SU-DHL-6 (cell line): ENCODE measurements around the gene FBH1.
"Not testable (repeated sequence)": the region's sequence is repeated elsewhere in the genome, so short reads cannot be mapped to it uniquely, and the experiment has no call there.

Source experiments
- H2AFZ ChIP-seq: fragments of 200-600 bp; sonication (generic); 2 replicates; pipeline ENCODE4 v1.6.1; 2014; ENCODE audit warnings: low read depth, mild to moderate bottlenecking, moderate library complexity, mixed read lengths, antibody characterized with exemption, low read length; ENCODE audit not compliant: severe bottlenecking
- H3F3A ChIP-seq: fragments of 200-600 bp; shearing (Covaris generic); 2 replicates; pipeline ENCODE4 v1.6.0; 2016; ENCODE audit warnings: antibody characterized with exemption, mild to moderate bottlenecking; ENCODE audit not compliant: insufficient read depth
- H3K27ac ChIP-seq: fragments of 200-600 bp; sonication (generic); 2 replicates; pipeline ENCODE4 v1.5.1; 2016; ENCODE audit warnings: low read depth, mild to moderate bottlenecking, low read length, moderate library complexity, mixed read lengths
- H3K27me3 ChIP-seq: fragments of 200-600 bp; sonication (generic), shearing (Covaris generic); 2 replicates; pipeline ENCODE4 v1.6.0; 2014; ENCODE audit warnings: mild to moderate bottlenecking, low read length
- H3K36me3 ChIP-seq: fragments of 200-600 bp; sonication (generic); 2 replicates; pipeline ENCODE4 v1.6.1; 2014; ENCODE audit warnings: mild to moderate bottlenecking, low read length, mixed read lengths
- H3K4me2 ChIP-seq: fragments of 300-600, 200-600 bp; shearing (Covaris generic), sonication (generic); 2 replicates; pipeline ENCODE4 v1.6.0; 2014; ENCODE audit warnings: low read length, low read depth, mild to moderate bottlenecking; ENCODE audit not compliant: poor library complexity, severe bottlenecking
- H3K4me3 ChIP-seq: fragments of 200-600 bp; sonication (generic); 2 replicates; pipeline ENCODE4 v1.5.1; 2014; ENCODE audit warnings: antibody characterized with exemption, low read length, mild to moderate bottlenecking, mixed read lengths; ENCODE audit not compliant: insufficient read depth, poor library complexity, severe bottlenecking
- H3K79me2 ChIP-seq: fragments of 200-600 bp; sonication (generic); 2 replicates; pipeline ENCODE4 v1.6.1; 2014; ENCODE audit warnings: mild to moderate bottlenecking, low read length, moderate library complexity; ENCODE audit not compliant: insufficient read depth
- H3K9ac ChIP-seq: fragments of 200-600 bp; sonication (generic); 2 replicates; pipeline ENCODE4 v1.7.0; 2014; ENCODE audit warnings: mild to moderate bottlenecking, low read length
- H3K9me2 ChIP-seq: fragments of 200-600 bp; sonication (generic); replicated peaks from 2 replicates; pipeline ENCODE4 v1.6.1; 2014; ENCODE audit warnings: low read length; ENCODE audit not compliant: insufficient read depth
- H3K9me3 ChIP-seq: fragments of 200-600 bp; sonication (generic); 2 replicates; pipeline ENCODE4 v1.6.1; 2014; ENCODE audit warnings: low read length, mixed read lengths; ENCODE audit not compliant: insufficient read depth
- H4K20me1 ChIP-seq: fragments of 200-600 bp; sonication (generic); 2 replicates; pipeline ENCODE4 v1.6.1; 2014; ENCODE audit warnings: low read depth, mild to moderate bottlenecking, antibody characterized with exemption, low read length, moderate library complexity, mixed read lengths
- EZH2phosphoT487 ChIP-seq: fragments of 200-600 bp; sonication (generic), shearing (Covaris generic); conservative IDR thresholded peaks from 2 replicates; pipeline ENCODE4 v1.6.1; 2018; ENCODE audit warnings: mild to moderate bottlenecking, antibody characterized with exemption, low read length, moderate library complexity, mixed read lengths
- TF ChIP-seq, protein P1 (sequence below): fragments of 200-600 bp; sonication (generic); IDR thresholded peaks from one replicate; pipeline ENCODE4 v1.5.1; 2017; ENCODE audit warnings: antibody characterized with exemption, mild to moderate bottlenecking, low read length, moderate library complexity; ENCODE audit not compliant: insufficient read depth, poor library complexity, severe bottlenecking

Gene FBH1

DNA sequence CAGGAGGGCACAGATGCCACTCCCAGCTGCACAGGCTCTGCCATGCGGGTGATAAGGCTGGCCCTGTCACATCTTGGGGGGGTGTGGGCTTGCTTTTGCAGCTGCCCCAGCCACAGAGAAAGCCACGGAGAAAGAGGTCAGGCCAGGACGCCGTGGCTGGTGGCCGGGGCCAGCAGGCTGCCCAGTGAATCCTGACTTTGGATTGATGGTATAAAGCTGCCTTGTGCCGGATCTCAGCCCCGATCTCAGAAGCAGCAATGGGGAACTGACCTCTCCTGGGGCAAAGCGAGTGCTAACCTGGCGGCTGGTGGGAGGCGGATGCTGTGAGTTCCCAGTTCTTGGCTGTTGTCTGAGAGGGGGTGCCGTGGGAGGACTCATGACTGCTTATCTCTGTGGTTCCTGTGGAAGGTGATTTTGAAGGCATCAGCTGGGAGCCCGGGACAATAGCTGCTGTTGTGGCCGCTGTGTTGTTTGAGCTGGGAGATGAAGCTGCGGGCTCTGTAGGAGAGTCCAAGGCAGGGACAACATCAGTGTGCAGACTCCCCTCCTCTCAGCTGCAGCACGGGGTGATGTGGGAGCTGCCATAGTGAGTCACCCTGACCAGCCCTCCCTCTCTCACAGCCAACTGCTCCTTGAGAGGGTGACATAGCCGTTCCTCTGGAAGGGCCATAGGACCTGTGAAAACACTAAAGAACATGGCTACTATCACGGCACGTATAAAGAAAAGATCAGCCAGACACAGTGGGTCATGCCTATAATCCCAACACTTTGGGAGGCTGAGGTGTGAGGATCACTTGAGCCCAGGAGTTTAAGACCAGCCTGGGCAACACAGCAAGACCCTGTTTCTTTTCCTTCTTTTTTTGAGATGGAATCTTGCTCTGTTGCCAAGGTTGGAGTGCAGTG is 70.3 kb downstream of the FBH1 start:
- Histone ChIP-seq H3K9me2 (no peaks in the 10 kb centered on the region), H3K4me3 (no peak overlapping the region), H3K9me3 (no peaks in the 10 kb centered on the region), H4K20me1 (no peaks in the 10 kb centered on the region), H3F3A (no peaks in the 10 kb centered on the region), H3K27ac (no peak overlapping the region), H3K27me3 (no peaks in the 10 kb centered on the region), H3K4me2 (no peak overlapping the region), H2AFZ (no peak overlapping the region), H3K79me2 (no peaks in the 10 kb centered on the region), H3K36me3 (no peaks in the 10 kb centered on the region), H3K9ac (no peak overlapping the region)
- TF ChIP-seq, protein P1, sequence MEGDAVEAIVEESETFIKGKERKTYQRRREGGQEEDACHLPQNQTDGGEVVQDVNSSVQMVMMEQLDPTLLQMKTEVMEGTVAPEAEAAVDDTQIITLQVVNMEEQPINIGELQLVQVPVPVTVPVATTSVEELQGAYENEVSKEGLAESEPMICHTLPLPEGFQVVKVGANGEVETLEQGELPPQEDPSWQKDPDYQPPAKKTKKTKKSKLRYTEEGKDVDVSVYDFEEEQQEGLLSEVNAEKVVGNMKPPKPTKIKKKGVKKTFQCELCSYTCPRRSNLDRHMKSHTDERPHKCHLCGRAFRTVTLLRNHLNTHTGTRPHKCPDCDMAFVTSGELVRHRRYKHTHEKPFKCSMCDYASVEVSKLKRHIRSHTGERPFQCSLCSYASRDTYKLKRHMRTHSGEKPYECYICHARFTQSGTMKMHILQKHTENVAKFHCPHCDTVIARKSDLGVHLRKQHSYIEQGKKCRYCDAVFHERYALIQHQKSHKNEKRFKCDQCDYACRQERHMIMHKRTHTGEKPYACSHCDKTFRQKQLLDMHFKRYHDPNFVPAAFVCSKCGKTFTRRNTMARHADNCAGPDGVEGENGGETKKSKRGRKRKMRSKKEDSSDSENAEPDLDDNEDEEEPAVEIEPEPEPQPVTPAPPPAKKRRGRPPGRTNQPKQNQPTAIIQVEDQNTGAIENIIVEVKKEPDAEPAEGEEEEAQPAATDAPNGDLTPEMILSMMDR: no peak
- no peak for TF ChIP-seq EZH2phosphoT487

DNA sequence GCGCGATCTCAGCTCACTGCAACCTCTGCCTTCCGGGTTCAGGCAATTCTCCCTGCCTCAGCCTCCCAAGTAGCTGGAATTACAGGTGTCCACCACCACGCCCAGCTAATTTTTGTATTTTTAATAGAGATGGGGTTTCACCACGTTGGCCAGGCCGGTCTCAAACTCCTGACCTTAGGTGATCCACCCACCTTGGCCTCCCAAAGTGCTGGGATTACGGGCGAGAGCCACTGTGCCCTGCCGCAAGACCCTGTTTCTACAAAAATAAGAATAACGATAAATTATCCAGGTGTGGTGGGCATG is 70.9 kb downstream of the FBH1 start:
- not testable (repeated sequence) for H3K9me3 ChIP-seq, H3K4me2 ChIP-seq, H3K4me3 ChIP-seq, H3K79me2 ChIP-seq, H3K27ac ChIP-seq, H3K36me3 ChIP-seq, H3K9ac ChIP-seq, H3F3A ChIP-seq, H3K9me2 ChIP-seq, H3K27me3 ChIP-seq, H2AFZ ChIP-seq, H4K20me1 ChIP-seq

DNA sequence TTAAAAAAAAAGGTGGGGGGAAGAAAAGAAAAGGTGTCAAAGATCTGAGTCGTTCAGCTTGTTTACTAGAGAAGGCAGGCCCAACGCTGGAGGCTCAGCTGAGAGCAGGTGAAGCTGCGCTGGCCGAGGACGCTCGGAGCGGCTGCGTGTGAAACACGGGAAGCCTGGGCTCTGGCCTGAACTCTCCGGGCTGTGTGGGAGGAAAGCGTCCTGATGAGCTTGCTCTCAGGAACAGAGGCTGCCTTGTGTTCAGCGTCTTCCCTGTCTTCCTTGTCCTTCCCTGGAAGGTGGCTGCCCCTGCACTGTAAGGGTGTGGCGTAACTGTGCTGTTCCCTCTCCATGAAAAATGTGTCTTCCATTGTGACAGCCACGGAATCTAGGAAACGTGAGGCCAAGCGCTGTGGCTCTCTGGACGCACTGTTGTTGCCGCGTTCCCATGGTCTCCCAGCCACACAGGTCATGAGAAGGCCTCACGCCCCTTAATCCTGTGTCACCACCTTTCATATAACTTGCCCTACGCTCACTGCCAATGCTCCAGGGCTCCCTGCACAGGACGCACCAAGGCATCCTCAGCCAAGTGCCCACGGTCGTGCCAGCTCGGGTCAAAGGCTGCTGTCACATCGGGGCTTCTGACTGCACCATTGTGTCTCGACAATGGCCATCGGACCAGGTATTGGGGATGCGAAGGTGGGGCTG is 71.5 kb downstream of the FBH1 start:
- Histone ChIP-seq H3F3A (no peaks in the 10 kb centered on the region), H3K9me2 (no peaks in the 10 kb centered on the region), H3K9ac (no peak overlapping the region), H3K9me3 (no peaks in the 10 kb centered on the region), H3K4me3 (no peak overlapping the region), H4K20me1 (no peaks in the 10 kb centered on the region), H2AFZ (no peak overlapping the region), H3K27ac (no peak overlapping the region), H3K79me2 (no peaks in the 10 kb centered on the region), H3K27me3 (no peaks in the 10 kb centered on the region), H3K36me3 (no peaks in the 10 kb centered on the region), H3K4me2 (no peak overlapping the region)
- no peak for TF ChIP-seq EZH2phosphoT487
- TF ChIP-seq, protein P1: no peak

DNA sequence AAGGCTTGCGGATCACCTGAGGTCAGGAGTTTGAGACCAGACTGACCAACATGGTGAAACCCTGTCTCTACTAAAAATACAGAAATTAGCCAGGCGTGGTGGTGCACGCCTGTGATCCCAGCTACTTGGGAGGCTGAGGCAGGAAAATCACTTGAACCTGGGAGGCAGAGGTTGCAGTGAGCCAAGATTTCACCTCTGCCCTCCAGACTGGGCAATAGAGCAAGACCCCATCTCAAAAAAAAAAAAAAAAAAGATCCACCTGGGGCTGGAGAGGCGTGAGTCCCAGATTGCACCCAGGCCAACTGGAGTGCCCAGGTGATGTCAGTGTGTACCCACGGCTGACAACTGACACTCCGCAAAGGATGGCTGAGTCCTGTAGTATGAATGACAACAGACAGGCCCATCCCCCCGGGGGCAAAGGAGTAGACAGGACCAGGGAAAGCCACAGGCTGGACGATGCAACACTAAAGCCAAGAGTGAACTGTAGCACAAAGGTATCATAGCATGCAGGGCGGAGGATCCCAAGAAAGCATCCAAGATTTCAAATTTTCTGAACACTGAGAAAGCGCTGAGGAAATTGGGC is 72.4 kb downstream of the FBH1 start:
- not testable (repeated sequence) for H3K27ac ChIP-seq, H4K20me1 ChIP-seq, H2AFZ ChIP-seq, H3K4me2 ChIP-seq, H3K36me3 ChIP-seq, H3K27me3 ChIP-seq, H3K9me3 ChIP-seq, H3K4me3 ChIP-seq, H3F3A ChIP-seq, H3K9ac ChIP-seq, H3K79me2 ChIP-seq, H3K9me2 ChIP-seq
